ENCODE data around the gene KRT76.
A peak's percentile ranks its signal among the peaks of the same experiment; 100 is the strongest.

KRT76 gene

GRCh38 chr12:52741375-52742195, 35.6 kb downstream of the KRT76 start:
- peak in 2 of 56 donors; percentile 1 to 14 for DNase-seq

GRCh38 chr12:52740584-52740983, 36.6 kb downstream of the KRT76 start:
- no peak for DNase-seq

- DNase-seq = no peak
These were observed 37.2 kb downstream of the KRT76 start for GRCh38 chr12:52739963-52740362.

GRCh38 chr12:52735816-52736632, 41.1 kb downstream of the KRT76 start:
- no peak for DNase-seq

- DNase-seq = no peak
These were observed 42.0 kb downstream of the KRT76 start for GRCh38 chr12:52735106-52735505.

GRCh38 chr12:52730793-52731192, 46.4 kb downstream of the KRT76 start:
- no peak for DNase-seq

GRCh38 chr12:52730383-52730782, 46.8 kb downstream of the KRT76 start:
- DNase-seq = no peak

GRCh38 chr12:52729147-52729546, 48.0 kb downstream of the KRT76 start:
- no peak for DNase-seq

GRCh38 chr12:52728374-52728773, 48.8 kb downstream of the KRT76 start:
- DNase-seq = no peak

GRCh38 chr12:52727037-52727436, 50.1 kb downstream of the KRT76 start:
- DNase-seq = no peak

- DNase-seq = no peak
These were observed 50.7 kb downstream of the KRT76 start for GRCh38 chr12:52726451-52726850.

- no peak for DNase-seq
These were observed 52.8 kb downstream of the KRT76 start for GRCh38 chr12:52724384-52724783.

GRCh38 chr12:52722680-52723079, 54.5 kb downstream of the KRT76 start:
- no peak for DNase-seq

GRCh38 chr12:52721838-52722470, 55.2 kb downstream of the KRT76 start:
- no peak for DNase-seq

- peak in 3 of 56 donors; percentile 1 to 4 (median 2) for DNase-seq
These were observed 56.7 kb downstream of the KRT76 start for GRCh38 chr12:52720365-52720886.
